ENCODE measurements around the gene SLC25A13. TPM values are rescaled to one million over a fixed set of nuclear protein-coding genes. Genes with fewer than 3 reads are reported as not detected.

Gene SLC25A13
- total and polyA plus RNA-seq, 2 of the 8 experiments (the other 6 are each of a cell fraction or from before 2014, with no cell fraction given) = 30.8 to 85.4 TPM

- no peaks in the 10 kb centered on the region for H3K79me2 ChIP-seq (ENCODE audit: control insufficient read depth in 1 of 2, insufficient read depth in 2 of 2, low read length in 2 of 2)
- no peak overlapping the region for H4K8ac ChIP-seq (ENCODE audit: extremely low read depth, insufficient read depth, low read length)
- no peak overlapping the region for H3K4ac ChIP-seq (replicated peaks; ENCODE audit: insufficient read length, low read depth, low read length)
- no peak overlapping the region for H2AK5ac ChIP-seq (ENCODE audit: low read depth, low read length)
- H3K27ac ChIP-seq (ENCODE audit: low read depth, low read length) = 0 out of 2 replicates have a peak overlapping the region, but pooled peaks have one; percentile 11
- no peaks in the 10 kb centered on the region for H3K23me2 ChIP-seq (ENCODE audit: low read depth, low read length)
- POLR2A ChIA-PET (ENCODE audit: partially characterized antibody) = no interaction called here
- peaks cover 0 to 6% (median 0%) of the 10 kb centered on the region in 4 experiments; a peak in 3 of 7 replicates for H3K4me1 ChIP-seq (replicated peaks in 1 of 4; ENCODE audit: control insufficient read depth in 3 of 4, insufficient read depth in 4 of 4, low read length in 3 of 4)
- no peak overlapping the region for H2BK20ac ChIP-seq (ENCODE audit: low read length)
- H3K23ac ChIP-seq (ENCODE audit: insufficient read length) = no peak overlapping the region
- no peak overlapping the region for H3K9ac ChIP-seq (replicated peaks in 1 of 4; ENCODE audit: extremely low read depth in 1 of 4, low read depth in 3 of 4, low read length in 3 of 4)
- H2AFZ ChIP-seq (ENCODE audit: low read length) = no peak overlapping the region; the same call in 1 of the 2 replicates
- no peaks in the 10 kb centered on the region for H3K9me3 ChIP-seq (ENCODE audit: insufficient read depth in 2 of 2, low read depth in 1 of 2, low read length in 1 of 2)
- no peak overlapping the region for H3K56ac ChIP-seq (replicated peaks; ENCODE audit: insufficient read length, low read depth, low read length)
- H3K18ac ChIP-seq (ENCODE audit: extremely low read depth, low read length) = no peak overlapping the region
- no peak overlapping the region for H3K14ac ChIP-seq (ENCODE audit: insufficient read length)
- H2BK120ac ChIP-seq (replicated peaks; ENCODE audit: low read depth, low read length) = no peak overlapping the region
- H3K4me2 ChIP-seq (ENCODE audit: insufficient read depth in 1 of 2, low read depth in 2 of 2, low read length in 2 of 2) = peak overlapping the region in 1 of 2 experiments; percentile 34; a peak in 1 of 4 replicates
- no peak overlapping the region for H3K4me3 ChIP-seq (ENCODE audit: extremely low read depth in 1 of 4, insufficient read depth in 2 of 4, low read depth in 3 of 4, low read length in 4 of 4)
- no peak for FAIRE-seq
- H4K20me1 ChIP-seq (replicated peaks in 1 of 2; ENCODE audit: control insufficient read depth in 1 of 2, insufficient read depth in 2 of 2, low read length in 2 of 2) = peaks cover 0 to 1% of the 10 kb centered on the region in 2 experiments
- 0 out of 2 replicates have a peak overlapping the region, but pooled peaks have one; percentile 10 for H2BK5ac ChIP-seq (ENCODE audit: low read depth, low read length)
- no peak overlapping the region for H2BK15ac ChIP-seq (ENCODE audit: low read length)
- H3K27me3 ChIP-seq (replicated peaks in 1 of 4; ENCODE audit: control insufficient read depth in 3 of 4, extremely low read depth in 1 of 4, insufficient read depth in 3 of 4, low read length in 3 of 4) = no peaks in the 10 kb centered on the region; a peak in 1 of 7 replicates
- H4K91ac ChIP-seq (replicated peaks; ENCODE audit: insufficient read length, low read length) = no peak overlapping the region
- no peak for DNase-seq (ENCODE audit: low read depth in 1 of 2, low spot score in 2 of 2)
- H2BK12ac ChIP-seq (ENCODE audit: low read depth, low read length) = no peak overlapping the region
- WGBS, 2 experiments (ENCODE audit: extremely low coverage in 1 of 2, insufficient coverage in 1 of 2, insufficient read length in 1 of 2, insufficient replicate concordance in 2 of 2, low coverage in 1 of 2, low lambda C conversion rate in 2 of 2, missing lambda C conversion rate in 1 of 2) = 71% methylated on average over 13 of the region's 13 CpGs; no CpG with 5 or more reads in 1 of the 2 experiments
- no peak overlapping the region for H4K5ac ChIP-seq (ENCODE audit: insufficient read length, low read depth, low read length)
- H3K79me1 ChIP-seq (ENCODE audit: low read depth, low read length) = no peaks in the 10 kb centered on the region
- CTCF ChIA-PET (ENCODE audit: partially characterized antibody) = interaction anchor here (0.6 to 1.0 kb wide), 2 partner anchors 8 to 89 kb away, joined by 3 to 4 read pairs; no protein-coding TSS in a partner anchor
- H3K36me3 ChIP-seq (ENCODE audit: control insufficient read depth in 2 of 4, insufficient read depth in 4 of 4, low read length in 3 of 4) = peaks cover 0 to 10% (median 3%) of the 10 kb centered on the region in 4 experiments; a peak in 3 of 8 replicates
- TF ChIP-seq GABPA (IDR thresholded peaks at IDR 0.05; ENCODE audit: borderline replicate concordance, insufficient read depth, low read length) (no peak), YY1 (IDR thresholded peaks at IDR 0.05; ENCODE audit: low read depth, low read length) (no peak), KDM1A (IDR thresholded peaks at IDR 0.05; ENCODE audit: borderline replicate concordance, low read length) (no peak), POLR2AphosphoS5 (IDR thresholded peaks at IDR 0.05; ENCODE audit: low read depth, low read length) (no peak), ZNF274 (IDR thresholded peaks at IDR 0.05; ENCODE audit: borderline replicate concordance, extremely low read depth, low read length) (no peak), CTCF (IDR thresholded peaks at IDR 0.05; ENCODE audit: control extremely low read depth in 1 of 3, insufficient read depth in 1 of 3, low read depth in 1 of 3, low read length in 3 of 3) (no peak)
- TF ChIP-seq, protein P1, sequence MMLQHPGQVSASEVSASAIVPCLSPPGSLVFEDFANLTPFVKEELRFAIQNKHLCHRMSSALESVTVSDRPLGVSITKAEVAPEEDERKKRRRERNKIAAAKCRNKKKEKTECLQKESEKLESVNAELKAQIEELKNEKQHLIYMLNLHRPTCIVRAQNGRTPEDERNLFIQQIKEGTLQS (IDR thresholded peaks at IDR 0.05; ENCODE audit: insufficient read depth, low read depth, low read length) = no peak
Measured at GRCh38 chr7:96118449-96119001, 203.4 kb downstream of the SLC25A13 start.

Data from H1 (cell line).